Activated T-cell treated with anti-CD3 and anti-CD28 coated beads, Interleukin-2, amount 50 U/mL, for 48 hours (primary cell): ENCODE measurements around the gene SERPINA4.
"Not testable (repeated sequence)": the region's sequence is repeated elsewhere in the genome, so short reads cannot be mapped to it uniquely, and the experiment has no call there.

ENCODE experiments used
- DNase-seq, 2 experiments: peaks; one replicate each; pipeline ENCODE4 v3.0.0-alpha.2; 2020

Gene SERPINA4

GRCh38 chr14:94594441-94594840, 33.2 kb downstream of the SERPINA4 start:
- DNase-seq: no peak

DNA sequence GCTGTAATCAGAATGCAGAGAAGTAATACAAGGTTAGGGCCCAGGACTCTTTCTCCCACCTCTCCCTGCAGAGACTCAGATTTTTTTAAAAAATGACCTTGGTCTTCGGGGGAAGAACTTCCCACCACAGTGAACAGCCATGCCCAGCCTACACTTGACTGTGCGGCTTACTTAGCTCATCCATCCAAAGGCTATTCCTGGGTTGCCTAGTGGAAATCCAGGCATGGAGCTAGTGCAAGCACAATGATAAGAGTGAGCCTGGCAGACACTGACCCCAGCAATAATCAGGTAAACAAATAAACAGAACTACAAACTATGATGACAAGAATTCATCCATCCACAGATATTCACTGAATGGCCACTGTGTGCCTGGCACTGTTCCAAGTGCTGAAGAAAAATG, 34.7 kb downstream of the SERPINA4 start:
- no peak for DNase-seq

DNA sequence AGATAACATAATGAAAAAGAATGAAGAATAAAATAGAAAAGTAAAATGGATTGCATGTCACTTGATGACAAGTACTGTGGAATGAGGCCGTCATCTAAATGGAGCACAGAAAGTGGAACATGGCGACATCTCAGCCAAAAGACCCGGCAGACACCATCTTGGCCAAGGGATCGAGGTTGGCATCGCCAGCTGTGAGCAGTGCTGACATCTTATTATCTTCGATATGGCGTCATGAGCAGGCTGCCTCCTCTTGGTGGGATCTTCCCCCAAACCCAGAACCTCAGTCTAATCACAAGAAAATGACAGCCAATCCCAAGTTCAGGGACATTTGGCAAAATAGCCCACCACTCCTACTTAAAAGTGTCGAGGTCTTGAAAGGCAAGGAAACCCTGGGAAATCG, 35.1 kb downstream of the SERPINA4 start:
- DNase-seq: no peak

- DNase-seq: no peak
Measured at GRCh38 chr14:94597788-94598187, 36.5 kb downstream of the SERPINA4 start.

- no peak for DNase-seq
Measured at GRCh38 chr14:94598506-94598815, 37.2 kb downstream of the SERPINA4 start.

DNA sequence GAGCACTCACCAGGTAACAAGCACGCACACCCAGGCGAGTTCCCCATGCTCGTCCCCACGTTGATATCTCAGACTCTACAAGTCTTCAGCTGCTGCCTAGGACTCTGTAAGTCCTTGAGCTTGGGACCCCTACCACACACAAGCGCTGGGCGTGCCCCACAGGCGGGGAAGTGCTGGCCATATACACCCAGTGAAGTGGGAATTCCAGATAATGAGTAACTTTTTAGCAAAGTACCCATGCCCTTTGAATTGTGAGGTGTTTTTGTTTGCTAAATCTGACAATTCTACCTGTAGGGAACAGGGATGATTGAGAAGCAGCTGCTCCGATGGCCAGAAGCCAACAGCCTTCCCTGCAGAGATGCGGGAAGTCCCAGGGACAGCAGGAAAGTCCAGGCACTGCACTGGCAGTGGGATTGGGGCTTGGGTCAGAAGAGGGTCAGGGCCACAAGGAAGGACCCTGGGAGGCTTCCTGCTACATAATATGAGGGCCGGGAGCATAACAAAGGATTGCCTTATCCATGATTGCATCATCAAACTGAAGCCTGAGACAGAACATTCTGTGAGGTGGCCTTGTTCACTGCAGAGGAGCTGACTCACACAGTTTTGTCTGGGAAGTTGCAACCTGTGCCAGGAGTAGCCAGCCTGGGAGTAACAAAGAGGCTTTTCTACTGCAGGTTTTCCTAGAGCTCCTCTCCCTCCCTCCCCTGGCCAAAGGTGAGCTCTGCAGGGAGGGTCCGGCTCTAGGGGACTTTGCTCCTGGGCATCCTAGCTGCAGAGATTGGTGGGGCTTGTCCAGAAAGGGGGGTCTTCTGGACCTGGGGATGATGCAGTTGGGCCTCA, 37.8 kb downstream of the SERPINA4 start:
- no peak for DNase-seq

GRCh38 chr14:94599656-94600004, 38.4 kb downstream of the SERPINA4 start:
- no peak for DNase-seq

DNA sequence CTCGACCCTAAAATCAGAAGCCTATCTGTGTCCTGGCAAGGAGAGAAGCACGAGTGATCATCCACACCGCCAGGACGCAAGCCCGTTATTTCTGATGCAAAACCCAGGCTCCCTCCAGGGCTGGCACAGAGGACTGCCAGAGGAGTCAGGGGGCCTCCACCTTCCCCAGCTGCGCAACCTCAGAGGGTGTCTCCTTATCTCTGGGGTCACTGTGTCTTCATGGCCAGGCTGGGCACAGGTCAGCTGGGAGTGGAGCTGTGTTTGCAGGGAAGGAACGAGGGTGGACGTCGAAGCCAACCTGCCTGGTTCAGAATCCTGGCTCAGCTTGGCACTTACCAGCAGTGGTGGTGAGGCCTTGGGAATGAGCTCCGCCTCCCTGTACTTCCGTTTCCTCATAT, 38.9 kb downstream of the SERPINA4 start:
- no peak for DNase-seq

- no peak for DNase-seq
Measured at GRCh38 chr14:94601884-94602391, 40.7 kb downstream of the SERPINA4 start.

GRCh38 chr14:94602722-94603121, 41.5 kb downstream of the SERPINA4 start:
- DNase-seq: no peak

GRCh38 chr14:94605361-94605760, 44.1 kb downstream of the SERPINA4 start:
- no peak for DNase-seq

DNA sequence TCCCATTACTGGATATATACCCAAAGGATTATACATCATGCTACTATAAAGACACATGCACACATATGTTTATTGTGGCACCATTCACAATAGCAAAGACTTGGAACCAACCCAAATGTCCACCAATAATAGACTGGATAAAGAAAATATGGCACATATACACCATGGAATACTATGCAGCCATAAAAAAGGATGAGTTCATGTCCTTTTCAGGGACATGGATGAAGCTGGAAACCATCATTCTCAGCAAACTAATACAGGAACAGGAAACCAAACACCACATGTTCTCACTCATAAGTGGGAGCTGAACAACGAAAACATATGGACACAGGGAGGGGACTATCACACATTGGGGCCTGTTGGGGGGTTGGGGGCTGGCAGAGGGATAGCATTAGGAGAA, 47.7 kb downstream of the SERPINA4 start:
- DNase-seq: not testable (repeated sequence)

GRCh38 chr14:94611179-94611578, 49.9 kb downstream of the SERPINA4 start:
- DNase-seq: no peak

DNA sequence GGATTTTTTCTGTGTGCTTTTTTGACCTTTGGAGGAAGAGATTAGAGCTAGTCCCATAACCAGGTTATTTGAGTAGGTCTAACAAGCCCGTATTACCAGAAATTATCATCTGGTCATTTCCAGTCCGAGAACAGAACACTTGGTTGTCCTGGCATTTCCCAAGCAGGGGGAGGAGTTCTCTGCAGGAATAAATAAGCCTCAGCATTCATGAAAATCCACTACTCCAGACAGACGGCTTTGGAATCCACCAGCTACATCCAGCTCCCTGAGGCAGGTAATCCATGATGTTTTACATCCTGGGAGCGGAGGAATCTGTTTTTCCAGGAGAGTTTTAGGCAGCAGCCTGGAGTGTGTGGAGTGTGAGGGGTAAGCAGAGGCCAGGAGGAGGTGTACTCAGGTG, 50.9 kb downstream of the SERPINA4 start, which contains the start of gene SERPINA3:
SERPINA3 (plus strand) TSS at position 218 of the 400 bp plus-strand sequence. CDS start 2,051 bp downstream, outside the sequence.
- DNase-seq: no peak

GRCh38 chr14:94612580-94613554, 51.6 kb downstream of the SERPINA4 start:
- no peak for DNase-seq

- no peak for DNase-seq
Measured at GRCh38 chr14:94613720-94614644, 52.7 kb downstream of the SERPINA4 start.

DNA sequence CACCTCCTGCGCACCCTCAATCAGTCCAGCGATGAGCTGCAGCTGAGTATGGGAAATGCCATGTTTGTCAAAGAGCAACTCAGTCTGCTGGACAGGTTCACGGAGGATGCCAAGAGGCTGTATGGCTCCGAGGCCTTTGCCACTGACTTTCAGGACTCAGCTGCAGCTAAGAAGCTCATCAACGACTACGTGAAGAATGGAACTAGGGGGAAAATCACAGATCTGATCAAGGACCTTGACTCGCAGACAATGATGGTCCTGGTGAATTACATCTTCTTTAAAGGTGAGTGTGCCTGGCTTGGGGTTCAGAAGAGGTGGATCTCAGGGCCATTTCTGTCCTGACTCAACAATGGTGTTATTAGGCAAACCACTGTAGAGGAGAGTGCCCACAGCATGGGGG, 53.6 kb downstream of the SERPINA4 start:
- DNase-seq: no peak

DNA sequence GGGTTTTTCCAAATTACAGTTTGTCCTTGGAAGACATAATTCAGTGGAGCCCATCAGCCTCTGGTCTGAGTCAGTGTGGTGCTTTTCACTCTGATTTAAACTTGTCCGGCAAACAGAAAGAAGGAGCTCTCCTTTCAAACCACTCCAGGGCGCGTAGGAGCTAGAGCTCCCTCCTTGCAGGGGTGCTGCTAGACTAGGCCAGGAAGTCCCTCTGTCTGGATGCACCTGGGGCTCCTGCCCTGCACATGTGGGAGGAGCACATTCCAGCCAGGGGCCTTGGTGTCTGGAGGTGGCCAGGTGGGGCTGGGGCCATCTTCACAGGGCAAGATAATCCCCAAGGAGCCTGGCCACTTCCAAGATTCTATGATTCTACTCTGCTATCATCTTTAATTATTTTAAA, 54.0 kb downstream of the SERPINA4 start:
- DNase-seq: no peak

DNA sequence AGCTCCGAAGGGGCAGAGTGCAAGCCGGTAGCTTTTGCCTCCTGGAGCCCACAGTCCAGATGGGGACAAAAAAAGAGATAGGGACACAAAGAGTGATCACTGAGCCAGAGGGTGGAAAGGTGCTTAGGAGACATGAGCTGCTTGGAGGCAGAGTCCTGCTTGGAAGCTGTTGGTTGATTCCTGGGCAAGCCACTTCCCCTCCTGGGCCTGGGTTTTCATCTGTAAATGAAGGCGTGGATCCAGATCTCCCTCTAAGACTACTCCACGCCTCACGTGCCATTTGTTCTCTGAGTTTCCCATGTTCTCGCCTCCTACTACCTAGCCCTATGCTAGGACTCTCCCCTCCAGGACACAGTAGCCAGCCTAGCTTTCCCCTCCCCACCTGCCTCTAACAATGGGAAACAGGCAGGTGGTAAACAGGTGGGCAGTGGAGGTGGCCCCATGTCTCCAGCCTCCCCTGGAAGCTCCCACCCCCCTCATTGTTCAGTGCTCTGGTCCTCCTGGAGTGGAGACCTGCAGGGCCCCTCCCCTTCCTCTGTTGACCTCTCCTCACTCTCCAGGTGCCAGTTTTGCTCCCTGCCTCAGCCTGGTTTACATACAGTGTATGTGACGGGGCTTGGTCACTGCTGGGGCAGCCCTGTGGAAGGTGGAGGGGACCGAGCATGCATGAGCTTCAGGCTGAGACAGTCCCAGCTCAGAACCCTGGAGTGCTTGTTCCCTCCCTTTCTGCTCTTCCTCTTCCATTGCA, 54.8 kb downstream of the SERPINA4 start:
- no peak for DNase-seq

- no peak for DNase-seq
Measured at GRCh38 chr14:94617366-94617941, 56.2 kb downstream of the SERPINA4 start.
